ENCODE results near the gene SPG7. TPM values are rescaled to one million over a fixed set of nuclear protein-coding genes. Genes with fewer than 3 reads are reported as not detected.

The SPG7 gene
- total RNA-seq, 1 donor from 2014 or later: 132 TPM

DNA sequence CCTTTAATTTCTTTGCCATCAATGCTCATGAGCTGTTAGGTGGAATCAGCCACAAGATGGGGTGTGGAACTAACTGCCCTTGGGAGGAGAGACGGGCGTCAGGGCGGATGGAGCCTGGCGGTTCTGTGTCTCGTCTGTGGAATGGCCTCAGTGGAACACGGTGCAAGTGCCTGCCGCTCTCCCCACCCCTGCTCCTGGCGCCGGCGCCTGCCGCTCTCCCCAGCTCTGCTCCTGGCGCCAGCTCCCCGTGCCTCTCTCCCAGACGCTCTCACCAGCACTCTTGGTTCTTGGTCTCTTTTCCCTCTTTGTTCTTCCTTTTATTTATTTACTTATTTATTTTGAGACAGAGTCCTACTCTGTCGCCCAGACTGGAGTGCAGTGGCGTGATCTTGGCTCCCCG lies 39.1 kb downstream of the SPG7 start:
- DNase-seq (ENCODE audit: low spot score): no peak

DNA sequence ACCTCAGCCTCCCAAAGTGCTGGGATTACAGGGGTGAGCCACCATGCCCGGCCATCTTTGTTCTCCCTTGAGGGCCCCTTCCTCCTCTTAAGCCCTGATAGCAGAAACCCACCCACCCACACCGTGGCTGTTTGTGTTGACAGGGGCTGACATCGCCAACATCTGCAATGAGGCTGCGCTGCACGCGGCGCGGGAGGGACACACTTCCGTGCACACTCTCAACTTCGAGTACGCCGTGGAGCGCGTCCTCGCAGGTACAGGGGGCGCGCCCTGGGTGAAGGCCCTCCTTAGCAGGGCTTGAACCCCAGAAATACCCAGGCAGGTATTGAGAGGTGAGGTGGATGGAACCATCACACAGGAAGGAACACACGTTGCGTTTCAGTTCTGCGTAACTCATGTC lies 39.7 kb downstream of the SPG7 start:
- DNase-seq (ENCODE audit: low spot score): no peak

DNA sequence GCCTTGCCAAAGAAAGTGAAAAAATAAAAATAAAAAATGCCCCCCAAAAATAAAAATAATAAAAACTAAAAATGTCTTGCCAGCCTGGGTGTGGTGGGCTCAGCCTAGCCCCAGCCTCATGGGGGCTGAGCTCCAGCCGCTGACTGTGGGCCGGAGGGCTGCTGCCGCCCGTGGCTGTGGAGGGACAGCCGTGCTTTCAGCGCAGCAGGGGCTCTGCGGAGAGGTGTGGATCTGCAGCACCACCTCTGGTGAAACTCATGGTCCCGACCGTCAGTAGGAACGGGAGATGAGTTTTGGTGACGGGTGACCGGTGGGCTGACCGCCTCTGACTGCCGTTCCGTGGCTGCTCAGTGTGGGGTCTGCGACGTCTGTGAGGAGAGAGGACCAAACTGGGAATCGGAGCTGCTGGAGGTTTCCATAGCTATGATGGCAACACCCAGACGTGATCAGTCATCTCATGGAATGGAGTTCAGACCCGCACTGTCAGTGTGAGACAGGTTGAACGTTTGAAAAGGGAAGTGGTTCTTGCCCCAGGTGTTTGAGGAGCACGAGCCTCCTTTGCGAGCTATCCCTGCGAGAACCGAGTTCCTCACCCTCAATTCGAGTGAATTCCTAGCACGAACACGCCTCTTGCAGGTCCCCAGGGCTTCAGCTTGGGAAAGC lies 40.3 kb downstream of the SPG7 start:
- no peak for DNase-seq (ENCODE audit: low spot score)

DNA sequence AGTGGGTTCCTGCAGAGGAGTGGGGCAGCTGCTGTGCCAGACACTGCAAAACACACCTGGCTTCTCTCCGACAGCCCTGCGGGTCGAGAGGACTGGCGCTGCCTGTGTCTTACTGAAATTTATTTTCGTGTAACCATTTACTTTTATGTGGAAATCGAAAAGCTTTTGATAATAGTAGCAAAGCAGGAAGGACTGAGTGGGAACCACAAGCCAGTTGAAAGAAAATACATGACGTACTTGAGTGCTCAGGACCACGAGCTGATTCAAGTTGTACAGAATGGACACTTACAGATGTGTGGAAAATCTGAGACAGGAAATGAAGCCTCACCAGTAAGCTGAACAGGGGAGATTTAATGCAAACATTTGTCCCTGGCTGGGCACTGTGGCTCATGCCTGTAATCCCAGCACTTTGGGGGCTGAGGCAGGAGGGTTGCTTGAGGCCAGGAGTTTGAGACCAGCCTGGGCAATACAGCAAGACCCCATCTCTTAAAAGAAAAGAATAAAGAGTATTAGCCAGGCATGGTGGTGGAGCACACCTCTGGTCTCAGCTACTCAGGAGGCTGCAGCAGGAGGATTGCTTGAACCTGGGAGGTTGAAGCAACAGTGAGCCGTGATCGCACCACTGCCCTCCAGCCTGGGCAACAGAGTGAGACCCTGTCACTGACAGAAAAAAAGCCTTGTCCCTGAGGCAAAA lies 41.0 kb downstream of the SPG7 start:
- DNase-seq (ENCODE audit: low spot score): no peak

DNA sequence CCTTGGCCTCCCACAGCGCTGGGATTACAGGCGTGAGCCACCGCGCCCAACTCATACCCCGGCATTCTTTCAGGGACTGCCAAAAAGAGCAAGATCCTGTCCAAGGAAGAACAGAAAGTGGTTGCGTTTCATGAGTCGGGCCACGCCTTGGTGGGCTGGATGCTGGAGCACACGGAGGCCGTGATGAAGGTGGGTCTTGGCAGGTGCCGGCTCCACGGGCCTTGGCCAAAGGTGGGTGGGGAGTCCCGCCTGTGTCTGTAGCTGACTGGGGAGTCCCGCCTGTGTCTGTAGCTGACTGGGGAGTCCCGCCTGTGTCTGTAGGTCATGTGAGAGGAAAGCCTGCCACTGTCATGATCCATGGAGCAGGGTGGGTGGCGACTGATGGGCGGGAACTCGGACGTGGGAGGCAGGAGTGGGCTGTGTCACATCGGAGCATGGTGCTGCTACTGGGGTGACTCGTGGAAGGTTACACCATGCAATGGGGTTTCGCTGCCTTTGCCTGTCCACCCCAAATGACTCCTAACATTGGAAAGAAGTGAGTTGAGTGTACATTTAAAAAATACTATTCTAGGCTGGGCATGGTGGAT lies 42.3 kb downstream of the SPG7 start:
- no peak for DNase-seq (ENCODE audit: low spot score)

DNA sequence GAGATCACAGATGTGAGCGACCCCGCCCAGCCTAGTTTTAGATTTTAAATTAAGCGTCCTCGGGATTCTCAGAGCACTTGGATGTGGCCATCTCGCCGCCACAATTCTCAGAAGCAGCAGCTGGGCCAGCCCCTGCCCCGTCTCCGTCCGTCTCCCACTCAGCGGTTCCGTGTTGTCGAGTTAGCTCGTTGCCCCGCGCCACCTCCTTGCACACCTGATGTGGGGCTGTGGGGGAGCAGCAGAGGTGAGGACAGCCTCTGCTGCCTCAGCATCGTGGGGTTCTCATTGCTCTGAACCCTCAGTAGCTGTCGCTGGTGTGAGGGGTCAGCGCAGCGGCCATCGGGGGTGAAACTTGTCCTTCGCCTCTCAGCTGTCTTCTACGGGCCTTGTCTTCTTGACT lies 44.1 kb downstream of the SPG7 start:
- no peak for DNase-seq (ENCODE audit: low spot score)

DNA sequence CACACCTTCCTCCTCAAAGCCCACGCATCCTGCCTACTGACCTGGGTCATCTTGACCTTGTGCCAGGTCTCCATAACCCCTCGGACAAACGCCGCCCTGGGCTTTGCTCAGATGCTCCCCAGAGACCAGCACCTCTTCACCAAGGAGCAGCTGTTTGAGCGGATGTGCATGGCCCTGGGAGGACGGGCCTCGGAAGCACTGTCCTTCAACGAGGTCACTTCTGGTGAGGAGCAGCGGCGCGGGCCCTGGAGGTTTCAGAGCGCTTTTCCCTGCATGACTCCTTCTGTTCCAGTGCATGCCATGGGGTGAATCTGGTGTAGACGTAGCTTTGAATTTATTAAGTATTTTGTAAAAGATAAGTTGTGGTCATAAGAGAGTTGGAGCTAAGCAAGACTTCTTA lies 44.7 kb downstream of the SPG7 start:
- DNase-seq (ENCODE audit: low spot score): no peak

DNA sequence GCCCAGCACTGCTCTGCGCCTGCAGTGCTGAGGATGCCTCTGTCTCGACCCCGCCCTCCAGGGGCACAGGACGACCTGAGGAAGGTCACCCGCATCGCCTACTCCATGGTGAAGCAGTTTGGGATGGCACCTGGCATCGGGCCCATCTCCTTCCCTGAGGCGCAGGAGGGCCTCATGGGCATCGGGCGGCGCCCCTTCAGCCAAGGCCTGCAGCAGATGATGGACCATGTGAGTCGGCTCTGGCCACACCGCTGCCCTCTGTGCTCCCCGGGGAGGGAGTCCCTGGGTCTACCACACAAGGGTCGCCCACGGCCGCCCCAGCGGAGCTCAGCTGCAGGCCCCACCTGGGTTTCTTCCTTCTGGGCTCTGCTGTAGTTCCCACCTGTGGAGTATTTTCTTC lies 45.5 kb downstream of the SPG7 start:
- DNase-seq (ENCODE audit: low spot score): no peak

DNA sequence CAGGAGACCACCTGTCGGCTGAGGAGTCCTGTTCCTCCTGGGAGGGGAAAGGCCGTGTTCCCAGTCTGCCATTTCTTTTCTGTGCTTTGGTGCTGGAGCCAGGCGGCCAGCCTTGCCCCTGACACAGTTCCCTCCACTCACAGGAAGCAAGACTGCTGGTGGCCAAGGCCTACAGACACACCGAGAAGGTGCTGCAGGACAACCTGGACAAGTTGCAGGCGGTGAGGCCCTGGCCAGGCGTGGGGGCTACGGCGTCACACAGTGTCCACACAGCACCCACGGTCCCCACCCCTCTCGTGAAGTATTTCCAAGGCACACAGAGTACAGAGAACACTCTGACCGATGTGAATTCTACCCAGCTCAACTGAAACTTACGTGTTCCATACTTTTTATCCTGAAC lies 46.1 kb downstream of the SPG7 start:
- DNase-seq (ENCODE audit: low spot score): no peak

DNA sequence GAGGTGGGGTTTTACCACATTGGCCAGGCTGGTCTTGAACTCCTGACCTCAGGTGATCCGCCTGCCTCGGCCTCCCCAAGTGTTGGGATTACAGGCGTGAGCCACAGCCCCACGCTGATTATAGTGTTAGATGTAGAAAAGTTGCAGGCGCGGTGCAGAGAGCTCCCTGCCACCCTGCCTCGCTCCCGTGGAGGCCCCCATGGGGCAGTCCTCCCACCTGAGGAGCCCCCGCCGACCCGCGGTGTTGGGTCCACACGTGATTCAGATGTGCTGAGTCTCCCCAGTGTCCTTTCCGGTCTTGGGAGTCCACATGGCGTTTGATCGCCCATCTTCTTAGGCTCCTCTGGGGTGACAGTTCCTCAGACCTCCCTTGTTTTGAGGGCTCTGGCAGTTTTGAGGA lies 47.1 kb downstream of the SPG7 start:
- no peak for DNase-seq (ENCODE audit: low spot score)

DNA sequence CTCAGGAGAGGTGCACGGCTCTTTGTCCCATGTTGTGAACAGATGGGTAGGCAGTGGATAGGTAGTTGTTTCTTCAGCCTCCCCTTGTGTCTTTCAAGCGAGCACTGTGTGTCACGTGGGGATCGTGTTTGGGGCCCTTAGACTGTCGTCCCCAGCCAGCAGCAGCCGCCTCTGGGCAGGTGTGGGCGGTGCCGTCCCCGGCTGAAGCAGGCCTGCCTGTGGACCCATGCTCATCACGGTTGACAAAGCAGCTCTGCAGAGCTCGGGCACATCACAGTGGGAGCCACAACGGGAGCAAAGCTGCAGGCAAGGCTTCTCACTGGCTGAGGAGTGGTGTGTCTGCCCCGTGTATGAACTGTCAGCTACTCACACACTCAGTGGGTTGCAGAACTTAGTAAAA lies 47.6 kb downstream of the SPG7 start:
- DNase-seq (ENCODE audit: low spot score): no peak

DNA sequence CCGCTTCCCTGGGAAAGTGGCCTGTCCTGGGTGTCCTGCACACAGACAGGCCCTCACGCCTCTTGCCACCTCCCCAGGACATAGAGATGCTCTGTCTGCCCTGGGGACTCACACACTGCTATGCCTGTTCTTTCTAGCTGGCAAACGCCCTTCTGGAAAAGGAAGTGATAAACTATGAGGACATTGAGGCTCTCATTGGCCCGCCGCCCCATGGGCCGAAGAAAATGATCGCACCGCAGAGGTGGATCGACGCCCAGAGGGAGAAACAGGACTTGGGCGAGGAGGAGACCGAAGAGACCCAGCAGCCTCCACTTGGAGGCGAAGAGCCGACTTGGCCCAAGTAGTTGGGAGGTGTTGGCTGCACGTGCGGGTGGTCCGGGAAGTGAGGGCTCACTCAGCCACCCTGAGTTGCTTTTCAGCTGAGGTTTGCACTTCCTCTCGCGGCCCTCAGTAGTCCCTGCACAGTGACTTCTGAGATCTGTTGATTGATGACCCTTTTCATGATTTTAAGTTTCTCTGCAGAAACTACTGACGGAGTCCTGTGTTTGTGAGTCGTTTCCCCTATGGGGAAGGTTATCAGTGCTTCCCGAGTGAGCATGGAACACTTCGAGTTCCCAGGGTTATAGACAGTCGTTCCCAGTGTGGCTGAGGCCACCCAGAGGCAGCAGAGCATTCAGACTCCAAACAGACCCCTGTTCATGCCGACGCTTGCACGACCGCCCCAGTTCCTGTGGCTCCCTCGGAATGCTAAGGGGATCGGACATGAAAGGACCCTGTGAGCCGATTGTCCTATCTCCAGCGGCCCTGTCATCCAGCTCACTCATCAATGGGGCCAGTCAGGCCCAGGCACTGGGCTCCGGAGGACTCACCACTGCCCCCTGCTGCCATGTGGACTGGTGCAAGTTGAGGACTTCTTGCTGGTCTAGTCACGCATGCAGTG lies 48.8 kb downstream of the SPG7 start:
- DNase-seq (ENCODE audit: low spot score): peak; percentile 74

DNA sequence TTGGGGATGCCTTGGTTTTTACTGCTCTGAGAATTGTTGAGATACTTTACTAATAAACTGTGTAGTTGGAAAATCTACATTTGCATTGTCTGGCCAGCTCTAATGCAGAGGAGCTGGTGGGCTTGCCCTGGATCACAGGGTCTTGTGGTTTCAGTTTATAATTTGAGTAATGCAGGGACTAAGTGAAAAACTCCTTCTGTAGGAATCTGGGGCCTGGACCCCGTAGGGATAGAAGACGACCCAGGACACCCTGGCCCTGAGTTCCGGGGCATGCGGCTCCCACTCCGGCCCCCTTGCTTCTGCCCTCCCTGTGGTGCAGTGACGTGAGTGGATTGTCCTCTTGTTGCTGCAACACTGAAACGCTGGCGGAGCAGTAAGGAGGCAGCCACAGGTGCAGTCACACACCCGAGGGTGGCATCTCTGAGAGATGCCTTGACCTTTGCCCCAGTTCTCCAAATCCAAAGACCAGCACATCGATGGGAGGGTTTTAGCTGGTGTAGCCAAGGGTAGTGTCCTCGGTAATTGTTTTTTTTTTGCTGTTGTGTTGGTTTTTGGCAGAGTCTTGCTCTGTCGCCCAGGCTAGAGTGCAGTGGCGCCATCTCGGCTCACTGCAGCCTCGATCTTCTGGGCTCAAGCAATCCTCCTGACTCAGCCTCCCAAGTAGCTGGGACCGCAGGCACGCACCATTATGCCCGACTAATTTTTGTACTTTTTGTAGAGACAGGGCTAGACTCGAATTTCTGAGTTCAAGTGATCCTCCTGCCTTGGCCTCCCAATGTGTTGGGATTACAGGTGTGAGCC lies 49.7 kb downstream of the SPG7 start:
- peak; percentile 41 for DNase-seq (ENCODE audit: low spot score)

DNA sequence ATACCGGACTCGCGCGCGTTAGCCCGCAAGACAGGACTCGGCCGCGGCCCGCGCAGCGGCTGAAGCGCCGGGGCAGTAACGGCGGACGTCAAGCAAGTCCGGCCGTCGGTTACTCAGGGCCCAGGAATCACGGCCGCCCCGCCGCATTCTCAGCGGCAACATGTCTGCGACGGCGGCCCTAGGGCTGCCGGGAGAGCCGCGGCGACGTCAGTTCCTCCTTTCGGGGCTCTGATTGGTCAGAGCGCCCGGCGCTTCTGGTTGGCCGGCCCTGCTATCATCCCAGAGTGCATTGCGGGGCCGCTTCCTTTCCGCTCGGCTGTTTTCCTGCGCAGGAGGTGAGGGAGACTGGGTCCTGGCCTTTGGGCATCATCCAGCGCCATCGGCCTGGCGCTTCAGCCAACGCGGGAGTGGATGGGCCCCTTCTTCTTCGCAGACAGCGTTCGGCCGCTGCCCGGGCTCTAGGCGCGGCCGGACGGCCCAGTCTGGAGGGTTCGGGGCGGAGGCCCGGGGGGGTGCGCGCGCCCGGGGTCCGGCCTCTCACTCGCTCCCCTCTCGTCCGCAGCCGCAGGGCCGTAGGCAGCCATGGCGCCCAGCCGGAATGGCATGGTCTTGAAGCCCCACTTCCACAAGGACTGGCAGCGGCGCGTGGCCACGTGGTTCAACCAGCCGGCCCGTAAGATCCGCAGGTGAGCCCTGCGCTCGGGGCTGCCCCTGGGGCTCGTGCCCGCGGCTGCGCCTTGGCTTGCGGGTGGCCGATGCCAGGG lies 52.4 kb downstream of the SPG7 start, which contains the start of gene RPL13:
TSS of gene RPL13 (plus strand) at position 305 of the 764 bp plus-strand sequence. CDS start at position 583, 278 bp downstream.
- DNase-seq (ENCODE audit: low spot score): peak; percentile 96

DNA sequence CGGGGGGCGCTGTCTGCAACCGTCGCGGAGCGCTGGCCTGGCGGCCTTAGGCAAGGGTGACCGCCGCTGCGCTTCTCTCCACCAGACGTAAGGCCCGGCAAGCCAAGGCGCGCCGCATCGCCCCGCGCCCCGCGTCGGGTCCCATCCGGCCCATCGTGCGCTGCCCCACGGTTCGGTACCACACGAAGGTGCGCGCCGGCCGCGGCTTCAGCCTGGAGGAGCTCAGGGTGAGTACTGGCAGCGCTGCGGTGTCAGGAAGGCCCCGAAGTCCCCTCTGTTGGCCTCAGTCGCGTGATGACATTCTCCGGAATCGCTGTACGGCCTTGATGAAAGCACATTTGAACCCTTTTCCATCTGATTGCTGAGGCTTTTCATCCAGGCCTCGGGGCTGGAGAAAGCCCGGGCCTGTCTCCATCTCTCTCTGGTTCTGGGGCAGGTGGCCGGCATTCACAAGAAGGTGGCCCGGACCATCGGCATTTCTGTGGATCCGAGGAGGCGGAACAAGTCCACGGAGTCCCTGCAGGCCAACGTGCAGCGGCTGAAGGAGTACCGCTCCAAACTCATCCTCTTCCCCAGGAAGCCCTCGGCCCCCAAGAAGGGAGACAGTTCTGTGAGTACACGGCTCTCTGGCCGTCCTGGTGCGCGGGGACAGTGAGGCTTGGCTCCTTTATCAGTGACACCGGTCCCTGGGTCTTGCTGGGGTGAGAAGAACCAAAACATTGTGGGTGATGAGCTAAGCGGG lies 53.1 kb downstream of the SPG7 start:
- DNase-seq (ENCODE audit: low spot score): no peak

DNA sequence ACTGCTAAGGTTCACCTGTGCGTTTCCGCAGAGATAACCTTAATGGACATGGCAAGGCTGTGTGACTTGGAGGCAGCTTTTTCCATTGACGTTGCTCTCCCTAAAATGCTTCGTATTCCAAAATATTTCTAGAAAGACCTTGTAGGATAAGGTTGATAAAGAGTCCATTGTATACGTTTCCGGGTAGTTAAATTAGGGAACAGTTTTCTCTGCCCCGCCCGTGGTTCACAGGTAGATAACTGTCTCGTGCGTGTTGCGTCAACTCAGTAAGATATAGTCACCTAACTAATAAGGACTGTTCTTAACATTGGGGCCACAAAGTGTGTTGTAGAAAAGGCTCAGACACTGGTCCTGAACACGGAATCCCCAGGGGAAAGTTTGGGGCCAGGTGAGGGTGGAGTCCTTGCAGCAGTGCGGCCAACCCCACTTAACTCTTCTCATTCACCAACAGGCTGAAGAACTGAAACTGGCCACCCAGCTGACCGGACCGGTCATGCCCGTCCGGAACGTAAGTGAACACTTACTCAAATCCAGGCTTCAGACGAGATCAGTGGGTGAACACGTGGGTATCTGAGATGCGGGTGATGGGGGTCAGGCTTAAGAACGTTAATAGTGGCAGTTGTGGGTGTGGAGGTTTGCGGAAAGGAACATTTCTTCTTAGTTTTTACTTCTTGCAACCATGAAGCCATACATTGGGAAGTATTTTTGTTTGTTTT lies 53.8 kb downstream of the SPG7 start:
- no peak for DNase-seq (ENCODE audit: low spot score)

DNA sequence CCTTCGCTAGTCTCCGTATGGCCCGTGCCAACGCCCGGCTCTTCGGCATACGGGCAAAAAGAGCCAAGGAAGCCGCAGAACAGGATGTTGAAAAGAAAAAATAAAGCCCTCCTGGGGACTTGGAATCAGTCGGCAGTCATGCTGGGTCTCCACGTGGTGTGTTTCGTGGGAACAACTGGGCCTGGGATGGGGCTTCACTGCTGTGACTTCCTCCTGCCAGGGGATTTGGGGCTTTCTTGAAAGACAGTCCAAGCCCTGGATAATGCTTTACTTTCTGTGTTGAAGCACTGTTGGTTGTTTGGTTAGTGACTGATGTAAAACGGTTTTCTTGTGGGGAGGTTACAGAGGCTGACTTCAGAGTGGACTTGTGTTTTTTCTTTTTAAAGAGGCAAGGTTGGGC lies 54.7 kb downstream of the SPG7 start:
- no peak for DNase-seq (ENCODE audit: low spot score)

DNA sequence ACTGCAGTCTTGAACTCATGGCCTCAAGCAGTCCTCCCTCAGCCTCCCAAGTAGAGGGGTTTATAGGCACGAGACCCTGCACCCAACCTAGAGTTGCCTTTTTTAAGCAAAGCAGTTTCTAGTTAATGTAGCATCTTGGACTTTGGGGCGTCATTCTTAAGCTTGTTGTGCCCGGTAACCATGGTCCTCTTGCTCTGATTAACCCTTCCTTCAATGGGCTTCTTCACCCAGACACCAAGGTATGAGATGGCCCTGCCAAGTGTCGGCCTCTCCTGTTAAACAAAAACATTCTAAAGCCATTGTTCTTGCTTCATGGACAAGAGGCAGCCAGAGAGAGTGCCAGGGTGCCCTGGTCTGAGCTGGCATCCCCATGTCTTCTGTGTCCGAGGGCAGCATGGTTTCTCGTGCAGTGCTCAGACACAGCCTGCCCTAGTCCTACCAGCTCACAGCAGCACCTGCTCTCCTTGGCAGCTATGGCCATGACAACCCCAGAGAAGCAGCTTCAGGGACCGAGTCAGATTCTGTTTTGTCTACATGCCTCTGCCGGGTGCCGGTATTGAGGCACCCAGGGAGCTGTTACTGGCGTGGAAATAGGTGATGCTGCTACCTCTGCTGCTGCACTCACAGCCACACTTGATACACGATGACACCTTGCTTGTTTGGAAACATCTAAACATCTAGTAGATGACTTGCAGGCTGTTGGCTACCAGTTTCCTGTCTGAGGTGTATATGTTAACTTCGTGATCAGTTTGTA lies 55.6 kb downstream of the SPG7 start:
- DNase-seq (ENCODE audit: low spot score): no peak
